Neural cell (in vitro differentiated cells): ENCODE measurements around the gene FARSA. TPM values are rescaled to one million over a fixed set of nuclear protein-coding genes. Genes with fewer than 3 reads are reported as not detected.
"Not testable (repeated sequence)": the region's sequence is repeated elsewhere in the genome, so short reads cannot be mapped to it uniquely, and the experiment has no call there.

Experiments
- H2AFZ ChIP-seq: fragments of 200-600, 300-800 bp; sonication (generic), shearing (Covaris generic); 2 replicates; pipeline ENCODE4 v1.6.0; 2014; ENCODE audit warnings: low read depth, mild to moderate bottlenecking, antibody characterized with exemption, low read length, moderate library complexity
- H3F3A ChIP-seq: fragments of 200-600 bp; shearing (Covaris generic); 2 replicates; pipeline ENCODE4 v1.6.1; 2016; ENCODE audit warnings: mild to moderate bottlenecking, moderate library complexity, mixed read lengths, antibody characterized with exemption, low read length; ENCODE audit not compliant: insufficient read depth, poor library complexity, severe bottlenecking
- H3K27ac ChIP-seq: fragments of 200-600, 300-800 bp; sonication (generic), shearing (Covaris generic); 2 replicates; pipeline ENCODE4 v1.5.1; 2014; ENCODE audit warnings: mild to moderate bottlenecking, low read length, moderate library complexity
- H3K27me3 ChIP-seq: fragments of 300-800, 200-600 bp; sonication (generic), shearing (Covaris generic); 2 replicates; pipeline ENCODE4 v1.6.0; 2014; ENCODE audit warnings: mild to moderate bottlenecking, low read depth, low read length, moderate library complexity; ENCODE audit not compliant: insufficient read depth
- H3K36me3 ChIP-seq: fragments of 300-800, 200-600 bp; sonication (generic), shearing (Covaris generic); 2 replicates; pipeline ENCODE4 v1.5.1; 2014; ENCODE audit warnings: mild to moderate bottlenecking, antibody characterized with exemption, low read length, moderate library complexity; ENCODE audit not compliant: insufficient read depth
- H3K4me2 ChIP-seq: fragments of 300-800, 200-600 bp; sonication (generic), shearing (Covaris generic); 2 replicates; pipeline ENCODE4 v1.6.0; 2014; ENCODE audit warnings: mild to moderate bottlenecking, low read length
- H3K4me3 ChIP-seq: fragments of 300-800, 200-600 bp; sonication (generic), shearing (Covaris generic); 2 replicates; pipeline ENCODE4 v1.5.1; 2014; ENCODE audit warnings: mild to moderate bottlenecking, low read length, moderate library complexity
- H3K79me2 ChIP-seq: fragments of 200-600 bp; shearing (Covaris generic); replicated peaks from 2 replicates; pipeline ENCODE4 v1.6.0; 2014; ENCODE audit warnings: mild to moderate bottlenecking, low read length, moderate library complexity; ENCODE audit not compliant: insufficient read depth
- H3K9ac ChIP-seq: fragments of 300-800, 200-600 bp; sonication (generic), shearing (Covaris generic); 2 replicates; pipeline ENCODE4 v1.6.1; 2016; ENCODE audit warnings: mild to moderate bottlenecking, low read length, mixed read lengths
- H3K9me2 ChIP-seq: fragments of 200-600 bp; shearing (Covaris generic); 2 replicates; pipeline ENCODE4 v1.6.1; 2016; ENCODE audit warnings: mild to moderate bottlenecking, low read length, mixed read lengths; ENCODE audit not compliant: insufficient read depth
- H3K9me3 ChIP-seq: fragments of 200-600, 300-800 bp; sonication (generic), shearing (Covaris generic); 2 replicates; pipeline ENCODE4 v1.6.1; 2016; ENCODE audit warnings: mild to moderate bottlenecking, mixed run types, low read length, moderate library complexity, mixed read lengths
- H4K20me1 ChIP-seq: fragments of 200-600 bp; shearing (Covaris generic); 2 replicates; pipeline ENCODE4 v1.6.1; 2016; ENCODE audit warnings: mild to moderate bottlenecking, mixed run types; ENCODE audit not compliant: insufficient read depth
- CTCF ChIP-seq: fragments of 450-650 bp; IDR thresholded peaks from 2 replicates; pipeline ENCODE4 v1.5.1; 2014; ENCODE audit warnings: antibody characterized with exemption, mild to moderate bottlenecking, moderate library complexity; ENCODE audit not compliant: poor library complexity, severe bottlenecking
- EP300 ChIP-seq: fragments of 450-650 bp; conservative IDR thresholded peaks from 2 replicates; pipeline ENCODE4 v1.6.1; 2014; ENCODE audit warnings: antibody characterized with exemption, mild to moderate bottlenecking, moderate library complexity; ENCODE audit not compliant: poor library complexity, severe bottlenecking
- EZH2 ChIP-seq: fragments of 200-600, 300-800 bp; shearing (Covaris generic), sonication (generic); IDR thresholded peaks from 2 replicates; pipeline ENCODE4 v1.6.1; 2014; ENCODE audit warnings: antibody characterized with exemption, low read length, borderline replicate concordance, mild to moderate bottlenecking; ENCODE audit not compliant: insufficient read depth, poor library complexity, severe bottlenecking
- MXI1 ChIP-seq: fragments of 450-650 bp; conservative IDR thresholded peaks from 2 replicates; pipeline ENCODE4 v1.6.1; 2014; ENCODE audit warnings: antibody characterized with exemption, mild to moderate bottlenecking; ENCODE audit not compliant: poor library complexity, severe bottlenecking
- POLR2AphosphoS5 ChIP-seq: IDR thresholded peaks from 2 replicates; pipeline ENCODE4 v1.6.1; 2012
- RAD21 ChIP-seq: fragments of 450-650 bp; conservative IDR thresholded peaks from 2 replicates; pipeline ENCODE4 v1.6.1; 2014; ENCODE audit warnings: antibody characterized with exemption, mild to moderate bottlenecking, moderate library complexity
- REST ChIP-seq: IDR thresholded peaks from 2 replicates; pipeline ENCODE4 v1.6.1; 2012; ENCODE audit warnings: borderline replicate concordance
- SMC3 ChIP-seq: fragments of 450-650 bp; conservative IDR thresholded peaks from 2 replicates; pipeline ENCODE4 v1.6.1; 2014; ENCODE audit warnings: antibody characterized with exemption, mild to moderate bottlenecking, moderate library complexity; ENCODE audit not compliant: poor library complexity
- TAF1 ChIP-seq: IDR thresholded peaks from 2 replicates; pipeline ENCODE4 v1.6.1; 2012; ENCODE audit warnings: low read depth
- polyA plus RNA-seq: library from polyadenylated mRNA; depleted of rRNA; stranded (reverse); fragments of >200 nt; gene quantifications from 2 replicates; pipeline ENCODE4 v1.2.3, GENCODE V29; 2014

FARSA gene
- polyA plus RNA-seq, 1 donor from 2014 or later = 47.6 TPM

- Histone ChIP-seq H3K4me2 (no peak overlapping the region), H2AFZ (no peak overlapping the region), H3F3A (no peaks in the 10 kb centered on the region), H3K9me3 (no peaks in the 10 kb centered on the region), H4K20me1 (no peaks in the 10 kb centered on the region), H3K36me3 (no peaks in the 10 kb centered on the region), H3K4me3 (no peak overlapping the region), H3K27me3 (no peaks in the 10 kb centered on the region), H3K79me2 (no peaks in the 10 kb centered on the region), H3K9me2 (no peaks in the 10 kb centered on the region), H3K27ac (no peak overlapping the region), H3K9ac (no peak overlapping the region)
- TF ChIP-seq CTCF = no peak
- no peak for TF ChIP-seq REST
- TF ChIP-seq MXI1 = no peak
- TF ChIP-seq EZH2 = no peak
- TF ChIP-seq EP300 = no peak
- TF ChIP-seq POLR2AphosphoS5 = no peak
- no peak for TF ChIP-seq TAF1
- TF ChIP-seq SMC3 = no peak
- TF ChIP-seq RAD21 = no peak
These were observed 19.8 kb upstream of the FARSA start for GRCh38 chr19:12953138-12953798.

- Histone ChIP-seq H2AFZ (no peak overlapping the region), H3K9me2 (no peaks in the 10 kb centered on the region), H3K36me3 (no peaks in the 10 kb centered on the region), H3K9me3 (no peaks in the 10 kb centered on the region), H3K27ac (no peak overlapping the region), H3K4me2 (no peak overlapping the region), H4K20me1 (no peaks in the 10 kb centered on the region), H3K27me3 (no peaks in the 10 kb centered on the region), H3K4me3 (no peak overlapping the region), H3K9ac (no peak overlapping the region), H3F3A (no peaks in the 10 kb centered on the region), H3K79me2 (peaks cover 1% of the 10 kb centered on the region)
- TF ChIP-seq TAF1 (no peak), SMC3 (no peak), EZH2 (no peak), POLR2AphosphoS5 (no peak)
These were observed 19.1 kb upstream of the FARSA start for GRCh38 chr19:12952488-12953137.

- H3K9me3 ChIP-seq, H3K4me2 ChIP-seq, H2AFZ ChIP-seq, H3K9ac ChIP-seq, H3K4me3 ChIP-seq, H3K27ac ChIP-seq, H3K9me2 ChIP-seq, H3K27me3 ChIP-seq, H3K36me3 ChIP-seq, H3K79me2 ChIP-seq, H3F3A ChIP-seq, H4K20me1 ChIP-seq: not testable (repeated sequence)
These were observed 18.5 kb upstream of the FARSA start for GRCh38 chr19:12952050-12952449.
